Activated naive CD4-positive, alpha-beta T cell treated with anti-CD3 and anti-CD28 coated beads, Interleukin-2, amount 10 ng/mL, durations not matched to agents 7 days and 5 days (primary cell): ENCODE measurements around the gene E2F2.

Source experiments
- CTCF ChIA-PET: fragments of 350-600 bp; sonication (Branson Sonifier 250); formaldehyde crosslinking; loops from one replicate; lab custom pipeline; 2021; ENCODE audit warnings: antibody characterized with exemption; lab: Charles Lee
- DNase-seq: peaks from one replicate; pipeline ENCODE4 v3.0.0-alpha.2; 2020
- H3K27ac Mint-ChIP-seq: one replicate; pipeline ENCODE4 v1.8.0; 2021; ENCODE audit warnings: mild to moderate bottlenecking, moderate library complexity, mixed read lengths
- H3K27me3 Mint-ChIP-seq: one replicate; pipeline ENCODE4 v1.8.0; 2021; ENCODE audit warnings: mild to moderate bottlenecking, mixed read lengths
- H3K36me3 Mint-ChIP-seq: one replicate; pipeline ENCODE4 v1.8.0; 2021; ENCODE audit warnings: mixed read lengths
- H3K4me1 Mint-ChIP-seq: one replicate; pipeline ENCODE4 v1.8.0; 2021; ENCODE audit warnings: mixed read lengths
- H3K4me3 Mint-ChIP-seq: one replicate; pipeline ENCODE4 v1.8.0; 2021; ENCODE audit warnings: mild to moderate bottlenecking, moderate library complexity, mixed read lengths
- H3K9me3 Mint-ChIP-seq: one replicate; pipeline ENCODE4 v1.8.0; 2021; ENCODE audit warnings: mixed read lengths

The E2F2 gene

GRCh38 chr1:23530747-23531561 lies at the start of gene E2F2:
Gene E2F2 (minus strand): TSS chr1:23531233. CDS start chr1:23530793, 440 bp downstream.
- H3K4me1 Mint-ChIP-seq, result peaks cover 76% of the 10 kb centered on the region
- H3K4me3 Mint-ChIP-seq, result peak within 1 kb of the TSS; percentile 95
- CTCF ChIA-PET, result interaction anchor here (1.0 to 10.9 kb wide), 7 partner anchors 9 to 106 kb away, joined by 3 to 137 read pairs (median 4); no protein-coding TSS in a partner anchor

GRCh38 chr1:23578997-23579363 lies 47.9 kb upstream of the E2F2 start:
- Mint-ChIP-seq H3K27me3 (peaks cover 9% of the 10 kb centered on the region), H3K9me3 (no peaks in the 10 kb centered on the region), H3K27ac (no peak overlapping the region), H3K4me3 (no peak overlapping the region), H3K4me1 (peaks cover 52% of the 10 kb centered on the region), H3K36me3 (peaks cover 1% of the 10 kb centered on the region)
- CTCF ChIA-PET, result interaction anchor here (5.4 kb wide), 1 partner anchor 56 kb away, joined by 53 read pairs; no protein-coding TSS in a partner anchor
- DNase-seq, result no peak

More at GRCh38 chr1:23530747-23531561, at the start of gene E2F2:
- Mint-ChIP-seq H3K27ac (peak within 1 kb of the TSS; percentile 96), H3K9me3 (no peaks in the 10 kb centered on the region), H3K27me3 (no peaks in the 10 kb centered on the region), H3K36me3 (peaks cover 33% of the 10 kb centered on the region)
- DNase-seq, result peak; percentile 89

DNA sequence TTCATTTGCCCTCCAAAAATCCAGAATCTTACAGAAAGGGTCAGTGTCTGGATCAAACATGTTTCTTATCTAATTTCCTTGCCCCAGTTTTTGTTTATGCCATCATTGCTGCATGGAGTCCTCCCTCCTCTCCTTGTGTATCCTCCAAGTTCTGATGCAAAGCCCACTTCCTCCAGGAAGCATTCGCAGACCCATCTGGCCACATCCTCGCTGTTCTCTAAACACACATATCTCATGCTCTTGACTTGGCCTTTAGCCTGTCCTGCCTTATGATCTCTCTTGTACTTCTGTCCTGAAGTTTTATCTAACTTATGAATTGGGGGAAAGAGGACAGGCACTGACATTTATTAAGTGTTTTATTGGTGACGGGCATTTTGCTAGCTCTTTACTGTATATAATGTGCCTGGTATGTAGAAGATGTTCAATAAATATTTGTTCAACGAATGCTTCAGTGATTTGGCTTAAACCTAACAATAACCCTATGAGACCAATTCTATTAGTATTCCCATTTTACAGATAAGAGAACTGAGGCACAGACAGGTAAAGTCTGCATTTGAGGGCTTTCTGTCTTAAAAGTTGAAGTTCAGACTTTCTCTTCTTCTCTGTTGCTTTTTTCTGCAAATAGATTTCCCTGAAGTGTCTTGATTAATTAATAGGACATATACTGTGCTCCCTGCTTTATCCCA lies 47.4 kb upstream of the E2F2 start:
- Mint-ChIP-seq H3K27ac (peak overlapping the region; percentile 78), H3K27me3 (peaks cover 9% of the 10 kb centered on the region), H3K4me3 (no peak overlapping the region), H3K4me1 (peaks cover 52% of the 10 kb centered on the region), H3K9me3 (no peaks in the 10 kb centered on the region), H3K36me3 (peaks cover 1% of the 10 kb centered on the region)
- no peak for DNase-seq
- CTCF ChIA-PET, result interaction anchor here (0.8 to 5.4 kb wide), 3 partner anchors 21 to 57 kb away, joined by 3 to 53 read pairs (median 7); no protein-coding TSS in a partner anchor

DNA sequence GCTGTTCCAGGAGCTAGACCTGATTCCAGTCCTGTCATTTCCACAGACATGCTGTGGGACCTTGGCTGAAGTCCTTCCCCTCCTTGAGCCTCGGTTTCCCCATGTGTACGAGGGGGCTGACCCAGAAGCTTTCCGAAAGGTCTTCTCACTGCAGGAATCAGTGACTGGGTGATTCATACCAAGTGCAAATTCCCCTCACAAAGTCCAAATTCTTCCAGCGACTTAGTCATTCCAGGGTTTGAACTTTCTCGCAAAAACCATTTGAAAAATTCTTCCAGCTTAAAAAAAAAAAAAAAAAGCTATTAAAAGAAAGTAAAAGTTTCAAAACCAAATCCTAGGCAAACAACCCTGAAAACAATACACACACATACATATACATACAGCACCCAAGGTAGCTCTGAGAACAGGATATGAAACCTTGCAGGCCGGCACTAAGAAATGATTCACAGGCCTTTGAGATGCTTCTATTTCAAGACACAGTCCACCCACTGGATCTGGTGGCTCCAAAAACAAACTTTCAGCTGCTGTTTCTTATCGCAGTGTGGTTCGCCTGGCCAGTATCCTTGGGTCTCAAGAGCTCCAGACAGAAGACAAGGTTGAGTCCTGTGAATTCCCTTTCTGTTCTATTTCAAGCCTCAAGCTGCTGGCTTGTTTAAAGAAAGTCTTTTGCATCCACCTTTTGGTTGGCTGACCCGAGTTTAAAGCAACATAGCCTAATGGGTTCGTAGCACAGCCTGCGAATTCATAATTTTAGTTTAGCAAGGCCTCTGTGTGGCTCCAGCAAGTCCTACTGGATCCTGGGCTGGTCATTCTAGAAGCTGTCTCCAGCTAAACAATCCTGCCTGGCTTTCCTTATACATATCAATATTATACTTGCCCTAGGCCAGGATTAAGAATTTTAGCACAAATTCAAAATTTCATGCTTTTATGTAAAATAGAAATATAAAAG lies 46.3 kb upstream of the E2F2 start:
- H3K4me3 Mint-ChIP-seq, result peak overlapping the region; percentile 23
- DNase-seq, result peak; percentile 68
- CTCF ChIA-PET, result interaction anchor here (0.8 to 5.4 kb wide), 16 partner anchors 12 to 58 kb away, joined by 3 to 53 read pairs (median 5); partner anchors contain the start of gene ID3
- peak overlapping the region; percentile 94 for H3K27ac Mint-ChIP-seq
- H3K9me3 Mint-ChIP-seq, result no peaks in the 10 kb centered on the region
- H3K36me3 Mint-ChIP-seq, result peaks cover 1% of the 10 kb centered on the region
- H3K4me1 Mint-ChIP-seq, result peaks cover 52% of the 10 kb centered on the region
- peaks cover 16% of the 10 kb centered on the region for H3K27me3 Mint-ChIP-seq

- Mint-ChIP-seq H3K36me3 (peaks cover 1% of the 10 kb centered on the region), H3K27ac (peak overlapping the region; percentile 94), H3K9me3 (no peaks in the 10 kb centered on the region), H3K4me1 (peaks cover 52% of the 10 kb centered on the region), H3K4me3 (no peak overlapping the region), H3K27me3 (peaks cover 22% of the 10 kb centered on the region)
- DNase-seq, result no peak
- CTCF ChIA-PET, result interaction anchor here (1.1 to 5.4 kb wide), 15 partner anchors 11 to 59 kb away, joined by 3 to 53 read pairs (median 5); partner anchors contain the start of gene ID3
Measured at GRCh38 chr1:23576338-23577055, 45.5 kb upstream of the E2F2 start.

DNA sequence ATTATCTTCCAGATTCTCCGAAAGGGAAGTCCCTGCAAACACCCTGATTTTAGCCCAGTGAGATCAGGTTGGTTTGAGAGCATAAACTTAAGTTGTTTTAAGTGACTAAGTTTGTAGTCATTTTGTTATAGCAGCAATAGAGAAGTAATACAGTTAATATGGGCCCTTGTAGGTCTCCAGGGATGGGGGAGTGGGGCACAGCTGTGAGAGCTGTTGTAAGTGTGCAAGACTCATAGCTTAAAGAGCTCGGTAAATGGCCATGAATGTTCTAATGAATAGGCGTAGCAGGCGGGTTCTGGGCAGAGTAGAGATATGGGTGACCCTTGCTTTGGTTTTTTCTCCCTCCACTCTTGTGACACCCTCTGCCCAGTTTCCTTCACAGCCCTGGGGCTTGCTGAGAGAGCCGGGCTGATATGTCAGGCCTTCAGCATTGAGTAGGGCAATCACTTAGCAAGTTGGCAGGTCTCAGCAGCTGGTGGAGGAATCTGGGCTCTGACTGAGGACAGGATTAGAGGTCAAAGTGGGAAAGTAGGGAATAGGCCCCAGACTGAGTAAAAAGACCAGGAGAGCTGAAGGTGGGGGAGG lies 44.3 kb upstream of the E2F2 start:
- DNase-seq, result no peak
- Mint-ChIP-seq H3K4me3 (no peak overlapping the region), H3K4me1 (peaks cover 46% of the 10 kb centered on the region), H3K27ac (no peak overlapping the region), H3K36me3 (peaks cover 1% of the 10 kb centered on the region), H3K27me3 (peaks cover 33% of the 10 kb centered on the region), H3K9me3 (no peaks in the 10 kb centered on the region)
- CTCF ChIA-PET, result interaction anchor here (0.5 to 5.4 kb wide), 5 partner anchors 10 to 60 kb away, joined by 3 to 53 read pairs (median 4); no protein-coding TSS in a partner anchor

GRCh38 chr1:23574265-23574754 lies 43.3 kb upstream of the E2F2 start:
- Mint-ChIP-seq H3K27me3 (peaks cover 43% of the 10 kb centered on the region), H3K27ac (no peak overlapping the region), H3K9me3 (no peaks in the 10 kb centered on the region), H3K4me1 (peaks cover 46% of the 10 kb centered on the region), H3K36me3 (peaks cover 1% of the 10 kb centered on the region), H3K4me3 (no peak overlapping the region)
- CTCF ChIA-PET, result interaction anchor here (0.6 to 5.4 kb wide), 4 partner anchors 18 to 61 kb away, joined by 3 to 53 read pairs (median 3); no protein-coding TSS in a partner anchor
- DNase-seq, result no peak

DNA sequence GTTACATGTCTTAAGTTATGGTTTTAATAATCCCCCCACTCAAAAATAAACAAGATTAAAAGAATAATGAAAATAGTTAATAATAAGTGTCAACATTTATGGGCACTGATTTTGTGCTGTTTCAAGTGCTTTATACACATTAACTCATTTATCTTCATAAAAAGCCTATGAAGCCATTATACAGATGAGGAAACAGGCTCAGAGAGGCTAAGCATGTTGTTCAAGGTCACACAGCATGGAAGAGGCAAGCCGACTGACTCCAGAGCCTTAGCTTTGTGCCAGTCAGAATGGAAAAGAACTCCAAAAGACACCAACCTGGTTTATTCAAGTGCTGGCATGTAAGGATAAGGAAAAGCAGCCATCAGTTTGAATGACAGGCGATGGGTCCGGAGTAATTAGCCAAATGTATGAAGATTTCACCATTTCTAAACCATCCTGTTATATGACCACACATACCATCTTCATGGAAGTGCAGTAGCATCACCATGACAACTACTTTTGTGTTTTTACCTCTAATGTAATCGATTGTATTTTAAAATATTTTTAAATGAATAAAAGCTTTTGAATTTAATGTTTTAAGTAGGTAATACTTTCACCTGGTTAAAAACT lies 42.6 kb upstream of the E2F2 start:
- DNase-seq, result no peak
- Mint-ChIP-seq H3K27me3 (peaks cover 49% of the 10 kb centered on the region), H3K36me3 (peaks cover 1% of the 10 kb centered on the region), H3K27ac (no peak overlapping the region), H3K9me3 (no peaks in the 10 kb centered on the region), H3K4me3 (no peak overlapping the region), H3K4me1 (peaks cover 42% of the 10 kb centered on the region)
- CTCF ChIA-PET, result interaction anchor here (0.9 to 5.4 kb wide), 2 partner anchors 19 to 62 kb away, joined by 3 to 53 read pairs; no protein-coding TSS in a partner anchor

GRCh38 chr1:23571465-23571864 lies 40.4 kb upstream of the E2F2 start:
- H3K27me3 Mint-ChIP-seq, result peaks cover 71% of the 10 kb centered on the region
- no peaks in the 10 kb centered on the region for H3K9me3 Mint-ChIP-seq
- CTCF ChIA-PET, result interaction anchor here (1.0 kb wide), 2 partner anchors 14 to 66 kb away, joined by 4 read pairs; no protein-coding TSS in a partner anchor
- DNase-seq, result no peak
- H3K4me3 Mint-ChIP-seq, result no peak overlapping the region
- H3K36me3 Mint-ChIP-seq, result peaks cover 3% of the 10 kb centered on the region
- H3K27ac Mint-ChIP-seq, result no peak overlapping the region
- peaks cover 31% of the 10 kb centered on the region for H3K4me1 Mint-ChIP-seq

- Mint-ChIP-seq H3K27me3 (peaks cover 84% of the 10 kb centered on the region), H3K36me3 (peaks cover 3% of the 10 kb centered on the region), H3K4me1 (peaks cover 21% of the 10 kb centered on the region), H3K9me3 (no peaks in the 10 kb centered on the region), H3K4me3 (no peak overlapping the region), H3K27ac (no peak overlapping the region)
- DNase-seq, result no peak
- CTCF ChIA-PET, result no interaction called here
Measured at GRCh38 chr1:23570001-23570691, 39.1 kb upstream of the E2F2 start.

DNA sequence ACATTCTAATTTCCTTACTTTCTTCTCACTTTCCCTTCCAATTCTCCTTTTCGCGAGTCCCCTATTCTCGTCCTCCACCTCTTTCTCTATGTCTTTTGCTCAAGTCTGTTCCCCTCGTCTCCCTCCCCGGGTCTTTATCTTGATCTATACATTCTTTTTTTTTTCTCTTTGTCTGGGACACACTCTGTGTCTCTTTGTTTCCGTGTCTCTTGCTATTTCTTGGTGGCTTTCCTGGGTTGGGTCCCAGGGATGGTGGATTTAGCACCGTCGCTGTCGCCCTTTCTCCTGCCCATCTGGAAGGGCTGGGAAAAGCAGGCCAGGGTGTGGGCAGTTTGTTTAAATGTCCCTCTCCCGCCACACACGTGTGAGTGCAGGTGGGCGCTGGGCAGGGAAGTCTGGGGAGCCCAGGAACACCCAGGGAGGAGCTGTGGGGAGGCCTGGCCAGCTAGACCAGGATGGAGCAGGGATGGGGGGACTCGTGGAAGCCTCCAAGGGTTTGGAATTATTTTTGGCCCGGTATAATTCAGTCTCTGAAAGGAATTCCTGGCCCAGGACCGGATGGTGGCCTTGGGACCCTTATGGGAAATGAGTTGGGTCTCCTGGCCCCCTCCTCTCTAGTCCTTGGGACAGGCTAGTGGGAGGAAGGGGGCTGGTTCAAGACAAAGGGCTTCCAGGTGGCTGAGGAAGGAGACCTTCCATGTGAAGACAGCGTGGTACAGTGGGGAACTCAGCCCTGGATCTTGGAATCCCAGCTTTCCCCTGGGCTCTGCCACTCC lies 37.8 kb upstream of the E2F2 start:
- H3K27me3 Mint-ChIP-seq, result peaks cover 89% of the 10 kb centered on the region
- peaks cover 14% of the 10 kb centered on the region for H3K4me1 Mint-ChIP-seq
- DNase-seq, result no peak
- no peak overlapping the region for H3K27ac Mint-ChIP-seq
- H3K4me3 Mint-ChIP-seq, result peak overlapping the region; percentile 75
- no peaks in the 10 kb centered on the region for H3K9me3 Mint-ChIP-seq
- CTCF ChIA-PET, result interaction anchor here (1.0 kb wide), 1 partner anchor 18 kb away, joined by 3 read pairs; no protein-coding TSS in a partner anchor
- peaks cover 2% of the 10 kb centered on the region for H3K36me3 Mint-ChIP-seq
